Kasumi-1 (cell line): Measurements from ENCODE around the gene REEP5.

Experiments
- DNase-seq, 2 experiments: peaks; one replicate each; lab custom pipeline; 2025; lab: John Stamatoyannopoulos, UW

REEP5 gene

GRCh38 chr5:112833971-112834370 lies 88.1 kb downstream of the REEP5 start:
- DNase-seq, result no peak

DNA sequence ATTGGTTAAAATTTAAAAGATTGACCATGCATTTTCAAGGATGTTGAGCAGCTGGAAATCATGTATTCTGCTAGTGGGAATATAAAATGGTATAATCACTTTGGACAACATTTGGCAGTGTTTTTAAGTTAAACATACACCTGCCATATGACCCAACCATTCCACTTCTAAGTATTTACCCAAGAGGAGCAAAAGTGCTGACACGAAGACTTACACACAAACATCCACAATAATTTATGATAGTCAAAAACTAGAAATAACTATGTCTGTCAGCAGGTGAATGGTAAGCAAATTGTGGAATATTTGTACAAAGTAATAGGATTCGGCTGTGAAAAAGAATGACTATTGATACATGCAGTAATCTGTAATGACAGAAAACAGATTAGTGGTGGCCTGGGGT lies 91.6 kb downstream of the REEP5 start:
- no peak for DNase-seq
